HG03342 (cell line): ENCODE results near the gene TMEM187.
A peak's percentile ranks its signal among the peaks of the same experiment; 100 is the strongest.

Experiments
- ATAC-seq: cut with Tn5 transposase; IDR thresholded peaks from one replicate; pipeline ENCODE4 v1.9.1; 2021; ENCODE audit warnings: mild to moderate bottlenecking, moderate library complexity; ENCODE audit not compliant: unreplicated experiment

TMEM187 gene

DNA sequence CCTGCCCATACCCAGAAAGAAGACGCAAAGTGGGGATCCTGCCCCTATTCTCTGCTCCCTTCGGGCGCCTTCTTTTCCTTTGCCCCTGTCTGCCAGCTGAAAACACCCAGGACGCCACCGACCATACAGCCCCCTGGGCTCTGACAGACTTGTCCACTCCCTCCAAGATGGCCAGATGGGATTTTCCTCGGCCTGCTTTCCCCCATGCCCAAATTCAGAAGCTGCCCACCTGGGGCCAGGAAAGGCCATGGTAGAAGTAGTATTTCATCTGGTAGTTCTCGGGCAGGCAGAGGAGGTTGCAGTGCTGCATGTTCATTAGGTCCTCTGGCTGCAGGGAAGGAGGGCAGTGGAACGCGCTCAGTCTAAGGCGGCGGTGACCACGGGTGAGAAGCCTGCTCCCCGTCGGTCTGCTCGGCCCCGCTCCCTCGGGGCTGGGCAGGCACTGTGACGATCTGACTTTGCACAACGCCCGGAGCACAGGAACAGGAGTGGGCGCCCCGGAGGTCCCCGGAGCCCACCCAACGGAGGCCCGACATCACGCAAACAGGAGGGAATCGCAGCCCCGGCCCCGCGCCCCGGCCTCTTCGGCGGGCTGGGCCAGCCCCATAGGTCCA lies 38.3 kb upstream of the TMEM187 start:
- peak; percentile 25 for ATAC-seq

GRCh38 chrX:153934762-153935325 lies 37.7 kb upstream of the TMEM187 start, which contains the start of gene NAA10:
NAA10 (minus strand) TSS chrX:153935037; CDS start chrX:153934904, 133 bp downstream.
- ATAC-seq, result peak; percentile 89

- ATAC-seq, result peak; percentile 1
Observed at GRCh38 chrX:153935326-153935851, 37.2 kb upstream of the TMEM187 start.

DNA sequence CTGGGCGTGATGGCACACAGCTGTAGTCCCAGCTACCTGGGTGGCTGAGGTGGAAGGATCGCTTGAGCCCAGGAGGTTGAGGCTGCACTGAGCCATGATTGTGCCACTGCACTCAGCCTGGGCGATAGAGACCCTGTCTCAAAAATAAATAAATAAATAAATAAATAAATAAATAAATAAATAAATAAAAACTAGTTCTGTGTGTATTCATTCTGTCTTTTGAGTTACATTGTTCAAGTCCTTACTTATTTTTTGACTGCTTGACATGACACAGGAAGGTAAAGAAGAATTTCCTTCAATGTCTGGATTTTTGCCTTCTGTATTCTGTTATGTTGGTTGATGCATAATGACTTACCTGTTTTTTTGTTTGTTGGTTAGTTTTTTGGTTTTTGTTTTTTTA lies 35.5 kb upstream of the TMEM187 start:
- no peak for ATAC-seq

GRCh38 chrX:153938226-153938786 lies 34.2 kb upstream of the TMEM187 start:
- ATAC-seq, result no peak

DNA sequence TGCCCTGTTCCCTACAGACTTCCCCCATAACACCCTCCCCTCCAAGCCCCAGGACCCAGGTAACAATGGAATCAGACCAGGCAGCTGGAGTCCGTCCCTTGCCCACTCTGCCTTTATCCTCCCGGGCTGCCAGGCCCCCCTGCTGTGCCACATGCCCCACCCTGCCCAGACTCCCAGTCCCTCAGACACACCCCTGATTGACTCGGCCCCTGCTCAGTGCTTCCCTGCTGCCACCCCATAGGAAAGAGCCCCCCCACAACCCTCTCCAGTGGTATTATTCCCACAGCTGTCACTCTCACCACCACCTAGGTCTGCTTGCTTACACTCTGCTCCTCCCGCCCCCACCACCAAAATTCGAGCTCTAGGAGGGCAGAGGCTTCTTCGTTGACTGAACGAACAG lies 33.0 kb upstream of the TMEM187 start:
- ATAC-seq, result no peak

DNA sequence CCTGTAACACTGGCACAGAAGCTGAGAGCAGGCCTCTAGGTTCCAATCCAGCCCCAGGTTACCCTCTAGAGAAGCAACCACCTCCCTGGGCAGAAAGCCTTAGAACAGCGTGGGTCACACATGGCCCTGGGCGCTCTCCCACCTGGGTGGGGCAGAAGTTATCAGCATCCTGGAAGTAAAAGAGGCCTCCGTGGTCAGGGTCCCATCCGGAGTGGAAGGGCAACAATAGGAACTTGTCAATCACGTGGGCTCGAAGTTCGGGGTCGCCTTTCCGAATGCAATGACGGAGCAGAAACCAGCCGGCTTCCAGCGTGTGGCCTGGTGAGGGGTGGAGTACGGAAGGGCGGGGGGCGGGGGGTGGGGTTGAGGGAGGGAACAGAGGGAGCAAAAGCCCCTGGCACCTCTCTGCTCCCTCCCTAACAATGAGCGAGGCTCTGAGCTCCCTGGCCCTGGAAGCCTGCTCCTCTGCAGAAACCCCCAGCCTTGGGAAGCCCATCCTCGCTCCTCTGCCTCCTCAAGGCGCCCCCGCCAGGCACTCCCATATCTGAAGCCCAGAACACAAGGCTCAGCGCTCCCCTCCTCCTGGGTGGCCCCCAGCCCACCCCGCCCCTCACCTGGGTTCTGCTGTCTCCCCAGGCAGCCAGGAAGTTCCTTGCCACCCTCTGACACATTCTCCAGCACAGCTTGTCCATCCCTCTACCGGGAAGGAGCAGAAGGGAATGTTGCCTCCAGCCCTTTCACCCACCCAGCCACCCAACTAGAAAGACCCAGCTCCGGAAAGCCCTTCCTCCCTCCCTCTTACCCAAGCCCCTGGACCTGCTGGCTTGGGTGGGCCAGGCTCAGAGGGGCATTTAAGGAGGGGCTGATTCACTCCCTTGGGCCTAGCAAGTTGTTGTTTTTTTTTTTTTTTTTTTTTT lies 31.0 kb upstream of the TMEM187 start:
- ATAC-seq, result no peak

DNA sequence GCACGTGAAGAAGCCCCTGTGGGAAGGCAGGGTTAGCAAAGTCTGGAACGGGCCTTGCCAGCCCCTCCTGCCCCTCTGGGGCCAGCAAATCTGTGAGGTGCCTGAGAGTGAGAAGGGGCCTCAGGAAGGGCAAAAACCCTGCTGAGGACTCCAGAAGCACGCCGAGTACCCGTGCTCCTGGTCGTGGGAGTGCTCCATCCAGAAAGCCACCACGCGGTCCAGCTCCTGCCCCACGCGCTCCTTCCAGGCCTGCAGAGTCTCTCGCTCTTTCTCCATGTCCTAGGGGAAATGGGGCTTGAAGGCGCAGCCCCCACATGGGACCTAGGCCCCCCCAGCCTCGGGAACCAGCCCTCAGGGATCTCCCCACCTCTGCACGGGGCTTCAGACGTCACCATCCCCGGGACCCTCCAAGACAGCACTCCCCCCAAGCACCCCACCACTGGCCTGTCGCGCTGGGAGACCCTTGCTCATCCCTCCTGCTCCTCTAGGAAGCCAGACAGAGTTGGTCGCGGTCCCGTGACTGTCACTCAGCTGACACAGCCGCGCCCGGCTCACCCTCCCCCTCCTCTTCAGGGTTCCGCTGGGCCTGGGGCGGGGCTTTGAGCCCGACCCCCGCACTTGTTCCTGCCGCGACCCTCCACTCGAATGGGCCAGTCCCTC lies 28.3 kb upstream of the TMEM187 start, which contains the start of gene RENBP:
RENBP (minus strand) TSS at position 504 of the 660 bp plus-strand sequence; CDS start at position 471, 33 bp downstream.
- ATAC-seq, result no peak

GRCh38 chrX:153944800-153945150 lies 27.8 kb upstream of the TMEM187 start:
- no peak for ATAC-seq

GRCh38 chrX:153945956-153946943 lies 26.3 kb upstream of the TMEM187 start:
- no peak for ATAC-seq

- ATAC-seq, result peak; percentile 91
Observed at GRCh38 chrX:153947009-153947769, 25.4 kb upstream of the TMEM187 start.

GRCh38 chrX:153948002-153948466 lies 24.5 kb upstream of the TMEM187 start:
- ATAC-seq, result no peak

GRCh38 chrX:153948847-153949805 lies 23.4 kb upstream of the TMEM187 start:
- no peak for ATAC-seq

- no peak for ATAC-seq
Observed at GRCh38 chrX:153950127-153950526, 22.4 kb upstream of the TMEM187 start.

- ATAC-seq, result no peak
Observed at GRCh38 chrX:153951683-153952372, 20.7 kb upstream of the TMEM187 start.

DNA sequence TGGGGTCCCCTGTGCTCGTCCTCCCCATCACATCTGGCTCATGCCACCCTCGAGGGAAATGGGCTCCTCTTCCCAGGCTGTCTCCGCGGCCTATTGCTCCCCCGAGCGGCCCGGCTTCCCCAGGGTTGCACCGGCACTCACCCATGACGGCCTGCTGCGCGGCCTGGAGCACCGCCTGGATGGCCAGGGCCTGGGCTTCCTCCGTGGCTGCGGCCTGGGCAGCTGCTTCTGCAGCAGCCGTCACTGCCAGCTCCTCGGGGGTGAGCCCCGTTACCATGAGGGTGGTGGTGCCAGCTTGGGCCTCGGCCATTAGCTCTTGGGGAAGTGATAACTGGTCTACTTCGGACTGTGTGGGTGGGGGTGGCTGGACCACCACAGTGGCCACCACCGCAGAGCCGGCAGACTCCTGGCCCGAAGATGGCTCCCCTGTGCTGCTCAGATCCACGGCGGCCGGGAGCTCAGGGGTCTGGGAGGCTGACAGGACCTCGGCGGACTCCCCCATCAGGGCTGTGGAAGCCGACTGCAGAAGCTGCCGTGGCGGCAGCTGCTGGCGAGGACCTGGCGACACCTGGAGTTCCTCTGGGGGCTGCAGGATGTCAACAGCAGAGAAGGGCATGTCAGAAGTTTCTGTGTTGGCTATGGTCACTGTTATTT lies 20.1 kb upstream of the TMEM187 start:
- ATAC-seq, result no peak
